H1 (cell line): ENCODE measurements around the gene MYLK2.

Experiments
- EP300 ChIP-seq, 2 experiments: IDR thresholded peaks; 1 replicate in 1 of 2; 2 replicates in 1 of 2; pipeline ENCODE4 v1.6.1; 2011 to 2012; ENCODE audit warnings: low read depth in 2 of 2, low read length in 2 of 2, mild to moderate bottlenecking in 2 of 2, borderline replicate concordance in 1 of 2, inconsistent platforms in 1 of 2, moderate library complexity in 1 of 2
- GABPA ChIP-seq: IDR thresholded peaks from 2 replicates; pipeline ENCODE4 v1.6.1; 2011; ENCODE audit warnings: mild to moderate bottlenecking, low read length, moderate library complexity, borderline replicate concordance; ENCODE audit not compliant: insufficient read depth
- HDAC2 ChIP-seq, 2 experiments: fragments of 300-600 bp in 1 of 2; sonication (generic) in 1 of 2; IDR thresholded peaks; 2 replicates each; pipeline ENCODE4 v1.6.1; 2011 to 2012; ENCODE audit warnings: low read depth in 2 of 2, low read length in 2 of 2, mild to moderate bottlenecking in 2 of 2, moderate library complexity in 2 of 2, borderline replicate concordance in 1 of 2, inconsistent platforms in 1 of 2
- POLR2AphosphoS5 ChIP-seq: IDR thresholded peaks from 2 replicates; pipeline ENCODE4 v1.6.1; 2011; ENCODE audit warnings: low read depth, low read length
- TAF1 ChIP-seq: IDR thresholded peaks from 2 replicates; pipeline ENCODE4 v1.6.1; 2011; ENCODE audit warnings: mild to moderate bottlenecking, low read depth, low read length
- TF ChIP-seq, protein P1 (sequence below), 3 experiments: IDR thresholded peaks; 1 replicate in 2 of 3; 2 replicates in 1 of 3; pipeline versions ENCODE4 v1.5.1 to v1.6.1; 2011; ENCODE audit warnings: low read length in 3 of 3, mild to moderate bottlenecking in 3 of 3, inconsistent platforms in 2 of 3, low read depth in 1 of 3, moderate library complexity in 1 of 3; ENCODE audit not compliant: insufficient read depth in 1 of 3; ENCODE audit errors: control extremely low read depth in 1 of 3

DNA sequence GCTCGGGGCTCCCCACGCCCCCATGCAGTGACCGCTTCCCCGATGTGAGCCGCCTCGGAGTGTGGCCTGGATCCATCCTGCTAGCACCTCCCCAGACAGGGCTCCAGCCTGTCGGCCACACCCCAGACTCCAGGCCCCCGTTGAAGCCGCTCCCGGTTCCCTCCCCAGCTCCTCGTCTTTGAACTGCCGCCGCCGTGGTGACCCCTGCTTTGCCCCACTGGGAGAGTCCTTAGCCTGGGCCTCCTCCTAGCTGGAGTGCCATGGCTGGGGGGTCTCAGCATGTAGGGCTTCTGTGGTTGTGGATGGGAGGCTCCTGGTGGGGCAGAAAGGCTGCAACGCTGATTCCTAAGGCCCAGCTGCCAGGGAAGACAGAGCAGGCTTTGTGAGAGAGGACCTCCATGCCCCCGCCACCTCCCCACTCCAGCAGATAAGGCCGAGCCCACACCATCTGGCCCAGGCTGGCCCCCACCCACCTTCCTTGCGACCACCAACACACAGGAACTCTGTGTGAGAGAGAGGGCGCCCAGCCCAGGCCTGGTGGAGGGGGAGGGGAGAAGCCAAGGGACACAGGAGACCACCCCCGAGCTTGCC, 14.9 kb downstream of the MYLK2 start:
- TF ChIP-seq TAF1 (no peak), GABPA (no peak), EP300 (IDR thresholded peaks at IDR 0.05; ENCODE audit: borderline replicate concordance in 1 of 2, low read depth in 2 of 2, low read length in 2 of 2) (no peak), HDAC2 (IDR thresholded peaks at IDR 0.05; ENCODE audit: borderline replicate concordance in 1 of 2, low read depth in 2 of 2, low read length in 2 of 2) (no peak), POLR2AphosphoS5 (no peak)
- TF ChIP-seq, protein P1, sequence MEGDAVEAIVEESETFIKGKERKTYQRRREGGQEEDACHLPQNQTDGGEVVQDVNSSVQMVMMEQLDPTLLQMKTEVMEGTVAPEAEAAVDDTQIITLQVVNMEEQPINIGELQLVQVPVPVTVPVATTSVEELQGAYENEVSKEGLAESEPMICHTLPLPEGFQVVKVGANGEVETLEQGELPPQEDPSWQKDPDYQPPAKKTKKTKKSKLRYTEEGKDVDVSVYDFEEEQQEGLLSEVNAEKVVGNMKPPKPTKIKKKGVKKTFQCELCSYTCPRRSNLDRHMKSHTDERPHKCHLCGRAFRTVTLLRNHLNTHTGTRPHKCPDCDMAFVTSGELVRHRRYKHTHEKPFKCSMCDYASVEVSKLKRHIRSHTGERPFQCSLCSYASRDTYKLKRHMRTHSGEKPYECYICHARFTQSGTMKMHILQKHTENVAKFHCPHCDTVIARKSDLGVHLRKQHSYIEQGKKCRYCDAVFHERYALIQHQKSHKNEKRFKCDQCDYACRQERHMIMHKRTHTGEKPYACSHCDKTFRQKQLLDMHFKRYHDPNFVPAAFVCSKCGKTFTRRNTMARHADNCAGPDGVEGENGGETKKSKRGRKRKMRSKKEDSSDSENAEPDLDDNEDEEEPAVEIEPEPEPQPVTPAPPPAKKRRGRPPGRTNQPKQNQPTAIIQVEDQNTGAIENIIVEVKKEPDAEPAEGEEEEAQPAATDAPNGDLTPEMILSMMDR (IDR thresholded peaks at IDR 0.05; ENCODE audit: control extremely low read depth in 1 of 3, insufficient read depth in 1 of 3, low read depth in 1 of 3, low read length in 3 of 3): no peak
